GM13977 (cell line): ENCODE data around the gene ZBTB7C.

Experiments used
- DNase-seq: peaks from one replicate; pipeline ENCODE4 v3.0.0; 2012; ENCODE audit warnings: low spot score
- in situ Hi-C: fragments of 300-500 bp; cut with MboI; formaldehyde crosslinking; loops from one replicate; pipeline ENCODE4 v1.12.0; 2022; ENCODE audit warnings: low sequenced_read_pairs, low pct_unique_long_range_greater_than_20kb, mixed read lengths, inconsistent platforms; ENCODE audit not compliant: unreplicated experiment
- TF ChIP-seq, protein P1 (sequence below): IDR thresholded peaks from 2 replicates; pipeline ENCODE4 v1.5.1; 2012; ENCODE audit warnings: mild to moderate bottlenecking, control low read depth; ENCODE audit not compliant: insufficient read depth; ENCODE audit errors: extremely low read depth, missing control alignments

The ZBTB7C gene

DNA sequence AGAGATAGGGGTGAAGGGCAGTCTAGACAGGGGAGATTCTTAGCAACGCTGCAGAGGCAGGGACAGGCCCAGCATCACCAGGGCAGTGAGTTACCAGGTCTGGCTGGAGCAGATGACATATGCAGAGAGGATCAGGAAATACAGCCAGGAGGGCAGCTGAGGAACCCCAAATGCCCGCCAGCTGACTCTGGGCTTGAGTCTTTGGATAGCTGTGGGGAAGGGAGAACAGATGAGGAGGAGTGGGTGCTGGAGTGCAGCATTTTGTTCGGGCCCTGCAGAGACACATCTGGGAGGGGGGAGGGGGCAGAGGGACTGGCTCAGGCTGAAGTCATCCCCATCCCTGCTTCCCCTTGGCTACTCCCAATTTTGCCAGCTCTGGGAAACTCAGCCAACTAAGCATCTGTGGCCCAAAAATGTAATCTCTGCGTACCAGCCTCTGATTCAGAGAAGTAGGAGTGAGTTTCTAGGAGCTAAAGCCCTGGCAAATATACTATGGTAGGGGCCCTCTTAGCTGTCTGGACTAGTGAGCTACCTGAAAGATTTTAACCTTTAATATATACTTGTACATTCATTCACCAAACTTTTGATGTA is 214.5 kb downstream of the ZBTB7C start:
- no peak for DNase-seq
- TF ChIP-seq, protein P1, sequence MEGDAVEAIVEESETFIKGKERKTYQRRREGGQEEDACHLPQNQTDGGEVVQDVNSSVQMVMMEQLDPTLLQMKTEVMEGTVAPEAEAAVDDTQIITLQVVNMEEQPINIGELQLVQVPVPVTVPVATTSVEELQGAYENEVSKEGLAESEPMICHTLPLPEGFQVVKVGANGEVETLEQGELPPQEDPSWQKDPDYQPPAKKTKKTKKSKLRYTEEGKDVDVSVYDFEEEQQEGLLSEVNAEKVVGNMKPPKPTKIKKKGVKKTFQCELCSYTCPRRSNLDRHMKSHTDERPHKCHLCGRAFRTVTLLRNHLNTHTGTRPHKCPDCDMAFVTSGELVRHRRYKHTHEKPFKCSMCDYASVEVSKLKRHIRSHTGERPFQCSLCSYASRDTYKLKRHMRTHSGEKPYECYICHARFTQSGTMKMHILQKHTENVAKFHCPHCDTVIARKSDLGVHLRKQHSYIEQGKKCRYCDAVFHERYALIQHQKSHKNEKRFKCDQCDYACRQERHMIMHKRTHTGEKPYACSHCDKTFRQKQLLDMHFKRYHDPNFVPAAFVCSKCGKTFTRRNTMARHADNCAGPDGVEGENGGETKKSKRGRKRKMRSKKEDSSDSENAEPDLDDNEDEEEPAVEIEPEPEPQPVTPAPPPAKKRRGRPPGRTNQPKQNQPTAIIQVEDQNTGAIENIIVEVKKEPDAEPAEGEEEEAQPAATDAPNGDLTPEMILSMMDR, result no peak
- in situ Hi-C loops, result no loop called here

- TF ChIP-seq, protein P1, result no peak
- no peak for DNase-seq
- in situ Hi-C loops, result no loop called here
Observed at GRCh38 chr18:48193521-48194492, 215.4 kb downstream of the ZBTB7C start.

DNA sequence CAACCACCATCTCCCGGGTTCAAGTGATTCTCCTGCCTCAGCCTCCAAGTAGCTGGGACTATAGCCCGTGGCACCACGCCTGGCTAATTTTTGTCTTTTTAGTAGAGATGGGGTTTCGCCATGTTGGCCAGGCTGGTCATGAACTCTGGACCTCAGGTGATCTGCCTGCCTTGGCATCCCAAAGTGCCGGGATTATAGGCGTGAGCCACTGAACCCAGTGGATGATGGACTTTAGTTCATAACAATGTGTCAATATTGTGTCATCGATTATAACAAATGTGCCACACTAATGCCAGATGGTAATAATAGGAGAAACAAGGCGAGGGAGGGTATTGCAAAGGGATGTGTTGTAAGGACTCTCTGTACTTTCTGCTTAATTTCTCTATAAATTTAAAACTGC is 216.6 kb downstream of the ZBTB7C start:
- DNase-seq, result no peak
- TF ChIP-seq, protein P1, result no peak
- in situ Hi-C loops, result no loop called here

- no peak for DNase-seq
- in situ Hi-C loops, result no loop called here
- TF ChIP-seq, protein P1, result no peak
Observed at GRCh38 chr18:48191494-48191893, 217.7 kb downstream of the ZBTB7C start.

- DNase-seq, result no peak
- TF ChIP-seq, protein P1, result no peak
- in situ Hi-C loops, result no loop called here
Observed at GRCh38 chr18:48190994-48191393, 218.2 kb downstream of the ZBTB7C start.

- in situ Hi-C loops, result no loop called here
- TF ChIP-seq, protein P1, result no peak
- DNase-seq, result no peak
Observed at GRCh38 chr18:48188609-48189008, 220.6 kb downstream of the ZBTB7C start.
